Tongue (tissue), 2 donors: ENCODE results near the gene PAX6. TPM values are rescaled to one million over a fixed set of nuclear protein-coding genes. Genes with fewer than 3 reads are reported as not detected.

Experiments
- DNase-seq: peaks from one replicate; pipeline ENCODE4 v3.0.0-alpha.2; 2015
- total RNA-seq: library from RNA; depleted of rRNA; stranded (reverse); fragments of >200 nt; gene quantifications from one replicate; pipeline ENCODE4 v1.2.3, GENCODE V29; 2014

The PAX6 gene
- total RNA-seq = 0.92 TPM

GRCh38 chr11:31810779-31811647 is at the start of gene PAX6:
PAX6 (minus strand) TSS chr11:31811322; CDS start chr11:31806411, 4,911 bp downstream.
- peak; percentile 65 for DNase-seq

- DNase-seq = no peak
These were observed 49.3 kb upstream of the PAX6 start for GRCh38 chr11:31860391-31860790.

GRCh38 chr11:31856248-31856647 is 45.1 kb upstream of the PAX6 start:
- no peak for DNase-seq

GRCh38 chr11:31855466-31855865 is 44.3 kb upstream of the PAX6 start:
- DNase-seq = no peak

- DNase-seq = no peak
These were observed 39.2 kb upstream of the PAX6 start for GRCh38 chr11:31850365-31850764.

GRCh38 chr11:31847761-31848160 is 36.6 kb upstream of the PAX6 start:
- DNase-seq = no peak

- DNase-seq = no peak
These were observed 34.2 kb upstream of the PAX6 start for GRCh38 chr11:31845331-31845730.

- DNase-seq = no peak
These were observed 33.2 kb upstream of the PAX6 start for GRCh38 chr11:31844351-31844750.

- DNase-seq = no peak
These were observed 30.3 kb upstream of the PAX6 start for GRCh38 chr11:31841435-31841834.

GRCh38 chr11:31834237-31834636 is 23.1 kb upstream of the PAX6 start:
- DNase-seq = no peak

GRCh38 chr11:31830406-31830805 is 19.3 kb upstream of the PAX6 start:
- no peak for DNase-seq

GRCh38 chr11:31828217-31828616 is 17.1 kb upstream of the PAX6 start:
- no peak for DNase-seq

GRCh38 chr11:31827455-31828206 is 16.5 kb upstream of the PAX6 start:
- DNase-seq = no peak

GRCh38 chr11:31826536-31827438 is 15.7 kb upstream of the PAX6 start:
- no peak for DNase-seq

- no peak for DNase-seq
These were observed 14.8 kb upstream of the PAX6 start for GRCh38 chr11:31825838-31826484.

GRCh38 chr11:31824879-31825837 is 14.0 kb upstream of the PAX6 start:
- no peak for DNase-seq

- DNase-seq = no peak
These were observed 13.3 kb upstream of the PAX6 start for GRCh38 chr11:31824332-31824878.

- no peak for DNase-seq
These were observed 12.7 kb upstream of the PAX6 start for GRCh38 chr11:31823644-31824331.

GRCh38 chr11:31822927-31823643 is 12.0 kb upstream of the PAX6 start:
- DNase-seq = no peak
